ENCODE data around the gene CASP14.
A peak's percentile ranks its signal among the peaks of the same experiment; 100 is the strongest.
"Not testable (repeated sequence)": the region's sequence is repeated elsewhere in the genome, so short reads cannot be mapped to it uniquely, and the experiment has no call there.

Gene CASP14

GRCh38 chr19:15070386-15070785 is 21.1 kb downstream of the CASP14 start:
- DNase-seq = not testable (repeated sequence)

GRCh38 chr19:15072930-15073647 is 23.8 kb downstream of the CASP14 start:
- no peak for DNase-seq

DNA sequence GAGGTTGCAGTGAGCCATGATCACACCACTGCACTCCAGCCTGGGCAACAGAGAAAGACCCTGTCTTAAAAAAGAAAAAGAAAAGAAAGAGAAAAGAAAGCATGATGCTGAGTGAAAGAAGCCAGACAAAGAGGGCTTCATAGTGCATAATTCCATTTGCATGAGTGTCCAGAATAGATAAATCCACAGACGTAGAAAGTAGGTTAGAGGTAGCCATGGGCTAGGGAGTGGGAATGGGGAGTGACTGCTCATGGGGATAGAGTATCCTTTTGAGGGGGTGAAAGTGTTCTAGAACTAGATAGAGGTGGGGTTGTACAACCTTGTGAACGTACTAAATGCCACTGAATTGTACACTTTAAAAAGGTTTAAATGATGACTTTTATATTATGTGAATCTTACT is 25.1 kb downstream of the CASP14 start:
- DNase-seq = no peak

DNA sequence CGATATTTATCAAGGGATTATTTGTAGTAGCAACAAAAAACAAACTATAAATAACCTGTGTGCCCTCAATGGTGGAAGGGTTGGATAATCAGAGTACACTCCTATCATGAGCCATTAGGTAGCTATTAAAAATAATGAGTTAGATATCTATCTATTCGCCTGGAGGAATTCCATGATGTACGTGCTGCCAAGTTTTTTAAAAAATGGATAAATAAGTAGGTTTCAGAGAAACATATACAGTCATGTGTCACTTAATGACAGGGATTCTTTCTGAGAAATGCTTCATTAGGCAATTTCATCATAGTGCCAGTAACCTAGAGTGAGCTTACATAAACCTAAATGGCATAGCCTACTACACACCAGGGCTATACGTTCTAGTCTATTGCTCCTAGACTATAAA is 26.5 kb downstream of the CASP14 start:
- DNase-seq = no peak

DNA sequence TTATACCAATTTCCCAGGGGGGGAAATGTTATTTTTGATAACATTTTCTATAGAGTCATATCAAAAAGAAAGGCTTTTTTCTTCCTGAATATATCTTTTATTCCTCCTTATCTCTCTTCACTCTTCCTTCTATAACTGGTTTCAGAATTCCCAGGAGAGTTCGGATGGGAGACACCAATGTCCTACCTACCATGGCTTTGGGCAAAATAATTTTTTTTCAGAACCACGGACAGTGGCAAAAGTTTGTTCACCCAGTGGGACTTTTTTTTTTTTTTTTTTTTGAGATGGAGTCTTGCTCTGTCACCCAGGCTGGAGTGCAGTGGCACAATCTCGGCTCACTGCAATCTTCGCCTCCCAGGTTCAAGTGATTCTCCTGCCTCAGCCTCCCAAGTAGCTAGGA is 30.7 kb downstream of the CASP14 start:
- DNase-seq = not testable (repeated sequence)

GRCh38 chr19:15081911-15082310 is 32.6 kb downstream of the CASP14 start, which contains the start of gene OR1I1:
TSS of gene OR1I1 (plus strand) at chr19:15082211. CDS start at chr19:15087066, 4,855 bp downstream.
- no peak for DNase-seq

GRCh38 chr19:15087182-15087581 is 37.9 kb downstream of the CASP14 start:
- no peak for DNase-seq

- DNase-seq = peak in 3 of 58 donors; percentile 5 to 15 (median 7)
These were observed 42.9 kb downstream of the CASP14 start for GRCh38 chr19:15091918-15092753.

DNA sequence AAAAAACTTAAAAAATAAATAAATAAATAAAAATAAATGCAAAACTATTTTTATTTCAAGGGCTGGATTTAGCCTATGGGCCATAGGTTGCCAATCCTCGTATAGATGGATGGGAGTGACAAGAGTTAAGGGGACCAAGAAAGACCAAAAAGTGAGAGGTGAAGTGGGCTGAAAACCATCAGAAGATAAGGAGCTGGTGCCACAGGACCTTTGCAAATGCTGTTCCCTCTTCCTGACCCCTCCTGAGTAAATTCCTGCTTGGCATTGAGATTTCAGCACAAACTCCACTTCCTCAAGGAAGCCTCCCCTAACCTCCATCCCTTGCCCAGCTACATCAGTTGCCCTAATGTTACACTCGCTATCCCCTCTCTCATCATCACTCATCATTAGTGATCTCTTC is 43.7 kb downstream of the CASP14 start:
- no peak for DNase-seq

GRCh38 chr19:15096223-15096622 is 46.9 kb downstream of the CASP14 start:
- no peak for DNase-seq

- DNase-seq = not testable (repeated sequence)
These were observed 48.7 kb downstream of the CASP14 start for GRCh38 chr19:15097980-15098379.

- DNase-seq = no peak
These were observed 49.2 kb downstream of the CASP14 start for GRCh38 chr19:15098460-15098859.

DNA sequence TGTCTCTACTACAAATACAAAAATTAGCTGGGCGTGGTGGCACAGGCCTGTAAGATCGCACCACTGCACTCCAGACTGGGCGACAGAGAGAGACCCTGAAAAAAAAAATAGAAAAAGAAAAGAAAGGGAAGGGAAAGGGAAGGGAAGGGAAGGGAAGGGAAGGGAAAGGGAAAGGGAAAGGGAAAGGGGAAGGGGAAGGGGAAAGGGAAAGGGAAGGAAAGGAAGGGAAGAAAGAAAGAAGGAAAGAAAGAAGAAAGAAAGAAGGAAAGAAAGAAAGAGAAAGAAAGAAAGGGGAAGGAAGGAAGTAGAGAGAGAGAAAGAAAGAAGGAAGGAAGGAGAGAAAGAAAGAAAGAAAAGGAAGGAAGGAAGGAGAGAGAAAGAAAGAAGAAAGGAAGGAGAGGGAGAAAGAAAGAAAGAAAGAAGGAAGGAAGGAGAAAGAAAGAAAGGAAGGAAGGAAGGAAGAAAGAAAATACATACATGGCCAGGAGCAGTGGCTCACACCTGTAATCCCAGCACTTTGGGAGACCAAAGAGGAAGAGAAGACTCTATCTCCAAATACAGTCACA is 49.8 kb downstream of the CASP14 start:
- DNase-seq = no peak

DNA sequence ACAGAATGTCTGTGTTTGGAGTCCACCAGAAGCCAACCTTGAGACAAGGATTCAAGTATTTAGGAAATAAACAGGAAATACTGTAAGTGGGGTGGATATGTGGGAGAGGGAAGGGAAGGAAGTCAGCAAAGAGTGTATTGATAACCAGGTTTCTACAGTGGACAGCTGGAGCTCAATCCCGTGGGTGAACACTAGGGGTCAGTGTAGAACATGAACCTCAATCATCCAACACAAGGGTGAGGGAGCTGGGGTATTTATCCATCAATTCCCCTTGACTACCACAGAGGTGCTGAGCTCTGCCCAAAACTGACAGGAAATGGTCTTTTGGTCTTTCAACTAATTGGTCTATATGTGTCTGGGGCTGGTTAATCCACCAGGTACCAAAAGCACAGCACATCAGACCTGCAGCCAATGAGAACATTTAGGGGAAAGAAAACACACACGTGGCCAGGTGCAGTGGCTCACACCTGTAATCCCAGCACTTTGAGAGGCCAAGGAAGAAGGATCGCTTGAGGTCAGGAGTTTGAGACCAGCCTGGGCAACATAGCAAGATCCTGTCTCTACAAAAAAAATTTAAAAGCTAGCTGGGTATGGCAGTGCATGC is 52.3 kb downstream of the CASP14 start:
- no peak for DNase-seq

DNA sequence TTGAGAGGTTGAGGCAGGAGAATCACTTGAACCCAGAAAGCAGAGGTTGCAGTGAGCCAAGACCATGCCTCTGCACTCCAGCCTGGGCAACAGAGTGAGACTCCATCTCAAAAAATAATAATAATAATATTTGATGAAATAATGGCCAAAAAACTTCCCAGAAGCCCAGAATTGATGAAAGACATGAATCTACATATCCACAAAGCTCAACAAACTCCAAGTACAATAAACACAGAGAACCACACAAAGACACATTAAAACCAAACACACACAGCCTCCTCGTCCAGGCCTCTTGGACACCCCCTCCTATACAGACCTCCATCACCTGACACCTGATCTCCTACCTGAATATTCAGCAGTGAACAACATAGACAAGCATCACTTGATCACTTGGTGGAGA is 54.7 kb downstream of the CASP14 start:
- no peak for DNase-seq

DNA sequence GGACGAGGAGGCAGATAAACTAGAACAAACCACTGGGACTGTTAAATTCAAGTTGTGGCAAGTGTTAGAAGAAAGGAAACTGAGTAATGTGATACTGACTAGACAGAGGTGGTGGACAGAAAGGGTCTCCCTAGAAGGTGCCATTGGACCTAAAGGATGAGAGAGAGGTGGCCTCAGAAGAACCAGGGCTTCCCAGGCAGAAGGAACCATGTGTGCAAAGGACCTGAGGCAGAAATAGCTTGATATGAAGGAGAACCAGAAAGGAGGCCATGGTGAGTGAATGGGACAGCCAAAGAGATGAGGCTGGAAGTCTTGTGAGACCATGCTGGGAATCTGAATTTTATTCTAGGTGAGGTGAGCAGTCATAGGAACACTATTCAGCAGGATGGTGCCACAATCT is 55.1 kb downstream of the CASP14 start:
- DNase-seq = no peak

DNA sequence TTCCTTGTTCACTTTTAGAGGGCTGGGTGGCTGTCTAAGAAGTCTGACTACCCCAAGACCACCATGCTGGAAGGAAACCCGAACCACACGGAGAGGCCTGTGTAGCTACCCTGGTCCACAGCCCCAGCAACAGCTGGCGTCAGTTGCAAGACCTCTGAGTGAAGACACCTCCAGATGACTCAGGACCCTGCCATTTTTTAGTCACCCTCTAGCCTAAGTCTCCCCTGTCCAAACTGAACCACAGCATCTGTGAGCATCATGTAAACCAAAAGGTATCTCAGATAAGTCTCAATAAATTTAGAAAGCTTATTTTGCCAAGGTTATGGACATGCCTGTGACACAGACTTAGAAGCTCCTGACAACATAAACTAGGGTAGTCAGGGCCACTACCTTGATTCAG is 55.8 kb downstream of the CASP14 start:
- DNase-seq = no peak

DNA sequence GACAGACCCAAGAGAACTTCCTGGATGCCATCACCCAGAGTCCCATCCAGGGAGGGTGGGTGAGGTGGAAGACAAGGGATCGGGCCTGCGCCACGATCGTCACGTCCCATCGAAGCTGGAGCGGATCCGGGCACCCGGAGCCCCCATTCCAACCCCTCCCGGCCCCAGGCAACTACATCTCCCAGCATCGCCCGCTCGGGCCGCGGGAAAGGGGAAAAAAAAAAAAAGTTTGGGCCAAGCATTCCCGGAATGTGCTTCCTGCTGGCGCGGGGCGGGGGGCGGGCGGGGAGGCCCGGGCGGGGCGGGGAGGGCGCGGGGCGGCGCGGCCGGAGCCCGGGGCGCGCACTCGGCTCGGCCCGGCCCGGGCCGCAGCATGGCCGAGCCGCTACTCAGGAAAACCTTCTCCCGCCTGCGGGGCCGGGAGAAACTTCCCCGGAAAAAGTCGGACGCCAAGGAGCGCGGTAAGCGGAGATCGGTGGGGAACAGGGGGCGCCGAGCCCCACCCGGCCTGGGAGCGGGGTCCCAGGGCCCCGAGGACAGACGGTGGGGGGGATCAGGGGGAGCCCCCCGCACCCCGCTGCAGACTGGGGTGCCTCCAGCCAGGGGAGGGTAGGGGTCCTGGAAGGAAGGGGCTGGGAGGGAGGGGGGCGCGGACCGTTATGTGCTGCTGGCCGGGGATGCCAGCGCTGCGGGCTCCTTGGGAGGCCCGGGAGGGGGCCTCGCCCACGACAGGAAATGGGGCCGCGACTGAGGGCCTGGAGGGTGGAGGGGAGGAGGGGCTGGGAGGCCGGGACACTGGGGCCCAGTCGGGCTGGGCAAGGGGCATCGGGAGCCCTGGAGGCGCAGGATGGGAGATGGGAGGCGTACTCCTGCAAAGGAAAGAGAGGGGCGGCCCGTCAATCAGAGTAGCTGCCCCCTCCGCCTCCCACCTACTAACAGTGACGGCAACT is 58.1 kb downstream of the CASP14 start, which contains the start of gene SYDE1:
SYDE1 (plus strand) TSS at position 341 of the 950 bp plus-strand sequence; CDS start at position 374, 33 bp downstream.
- DNase-seq = peak in 2 of 58 donors; percentile 2 to 6
